A375 (cell line): ENCODE data around the gene TRIM39. TPM values are rescaled to one million over a fixed set of nuclear protein-coding genes. Genes with fewer than 3 reads are reported as not detected.

Experiments used
- small RNA-seq: library from RNA; depleted of rRNA; stranded (forward); fragments of <200 nt; gene quantifications from one replicate; pipeline ENCODE3, GENCODE V24; 2014
- total RNA-seq: library from RNA; depleted of rRNA; stranded (reverse); fragments of >200 nt; shearing (Covaris generic); gene quantifications from 2 replicates; pipeline ENCODE4 v1.2.3, GENCODE V29; 2014; rRNA removed

Gene TRIM39
- 10.6 and 12.8 TPM in 2 replicates for total RNA-seq

GRCh38 chr6:30326526-30327231 lies at the start of gene TRIM39:
TSS of gene TRIM39 (plus strand) at chr6:30326927. CDS start at chr6:30329318, 2,391 bp downstream.

GRCh38 chr6:30344868-30345671 lies 18.3 kb downstream of the TRIM39 start, which contains the start of gene RPP21:
TSS of gene RPP21 (plus strand) at chr6:30345156. CDS start at chr6:30345172, 16 bp downstream.

Small RNAs within 50 kb of the gene (small RNA-seq; reads per million reads assigned to genes)
- gene HLA-N, result not detected

Other genes starting within 250 kb of the TRIM39 start
- gene TRIM31, start 213.8 kb upstream of the TRIM39 start, total RNA-seq, result not detected in 2 replicates
- gene TRIM40, start 190.8 kb upstream of the TRIM39 start, total RNA-seq, result not detected in 2 replicates
- gene TRIM10, start 165.7 kb upstream of the TRIM39 start, total RNA-seq, result not detected in 2 replicates
- gene TRIM15, start 163.4 kb upstream of the TRIM39 start, total RNA-seq, result not detected in 2 replicates
- 23.1 and 24.6 TPM in 2 replicates for gene TRIM26, start 113.5 kb upstream of the TRIM39 start, total RNA-seq
- gene RPP21, start 18.2 kb downstream of the TRIM39 start, total RNA-seq, result 34.9 and 40.2 TPM in 2 replicates
- gene HLA-E, start 162.6 kb downstream of the TRIM39 start, total RNA-seq, result 116 and 124 TPM in 2 replicates
- gene GNL1, start 229.6 kb downstream of the TRIM39 start, total RNA-seq, result 27.1 and 37.5 TPM in 2 replicates
- 9.2 and 15.1 TPM in 2 replicates for gene PRR3, start 230.4 kb downstream of the TRIM39 start, total RNA-seq
- 55.0 and 64.6 TPM in 2 replicates for gene ABCF1, start 244.5 kb downstream of the TRIM39 start, total RNA-seq